Stimulated activated naive CD4-positive, alpha-beta T cell (primary cell): ENCODE results near the gene MTHFD1L.
A peak's percentile ranks its signal among the peaks of the same experiment; 100 is the strongest.

Experiments
- DNase-seq, 6 experiments: peaks; one replicate each; lab custom pipeline; 2025; lab: John Stamatoyannopoulos, UW

MTHFD1L gene

GRCh38 chr6:150934380-150934779 is 68.9 kb downstream of the MTHFD1L start:
- DNase-seq, result no peak

GRCh38 chr6:150936021-150936555 is 70.6 kb downstream of the MTHFD1L start:
- DNase-seq, result no peak

- DNase-seq, result no peak
Measured at GRCh38 chr6:150937132-150937906, 71.8 kb downstream of the MTHFD1L start.

GRCh38 chr6:150939399-150939798 is 73.9 kb downstream of the MTHFD1L start:
- DNase-seq, result no peak

GRCh38 chr6:150940941-150941340 is 75.4 kb downstream of the MTHFD1L start:
- DNase-seq, result no peak

GRCh38 chr6:150949526-150949925 is 84.0 kb downstream of the MTHFD1L start:
- DNase-seq, result no peak

GRCh38 chr6:150953851-150954250 is 88.3 kb downstream of the MTHFD1L start:
- no peak for DNase-seq

- DNase-seq, result no peak
Measured at GRCh38 chr6:150959166-150959565, 93.7 kb downstream of the MTHFD1L start.

- DNase-seq, result no peak
Measured at GRCh38 chr6:150962436-150962835, 96.9 kb downstream of the MTHFD1L start.

- DNase-seq, result no peak
Measured at GRCh38 chr6:150964765-150965164, 99.3 kb downstream of the MTHFD1L start.

GRCh38 chr6:150966786-150967185 is 101.3 kb downstream of the MTHFD1L start:
- no peak for DNase-seq

GRCh38 chr6:150967381-150967780 is 101.9 kb downstream of the MTHFD1L start:
- no peak for DNase-seq

GRCh38 chr6:150967910-150968309 is 102.4 kb downstream of the MTHFD1L start:
- DNase-seq, result no peak

- DNase-seq, result no peak
Measured at GRCh38 chr6:150969901-150970300, 104.4 kb downstream of the MTHFD1L start.

- no peak for DNase-seq
Measured at GRCh38 chr6:150971219-150971618, 105.7 kb downstream of the MTHFD1L start.

GRCh38 chr6:150975136-150975535 is 109.6 kb downstream of the MTHFD1L start:
- no peak for DNase-seq

- DNase-seq, result no peak
Measured at GRCh38 chr6:150977281-150977680, 111.8 kb downstream of the MTHFD1L start.

- no peak for DNase-seq
Measured at GRCh38 chr6:150978624-150979023, 113.1 kb downstream of the MTHFD1L start.

- DNase-seq, result no peak
Measured at GRCh38 chr6:150979826-150980350, 114.4 kb downstream of the MTHFD1L start.

- no peak for DNase-seq
Measured at GRCh38 chr6:150981095-150981494, 115.6 kb downstream of the MTHFD1L start.

GRCh38 chr6:150981669-150982068 is 116.2 kb downstream of the MTHFD1L start:
- no peak for DNase-seq

GRCh38 chr6:150987371-150987828 is 121.9 kb downstream of the MTHFD1L start:
- DNase-seq, result peak in 1 of 6 experiments; percentile 10

- DNase-seq, result no peak
Measured at GRCh38 chr6:150987855-150988464, 122.5 kb downstream of the MTHFD1L start.
